GM15510 (cell line): ENCODE measurements around the gene CILP2.

Experiments
- POLR2A ChIP-seq: IDR thresholded peaks from 3 replicates; pipeline ENCODE4 v1.6.1; 2011; ENCODE audit warnings: borderline replicate concordance; ENCODE audit not compliant: insufficient read length; ENCODE audit errors: extremely low read depth

Gene CILP2

GRCh38 chr19:19554074-19555023, 16.3 kb downstream of the CILP2 start:
- TF ChIP-seq POLR2A, result no peak

GRCh38 chr19:19558055-19558454, 20.0 kb downstream of the CILP2 start:
- TF ChIP-seq POLR2A, result no peak

GRCh38 chr19:19558636-19559035, 20.6 kb downstream of the CILP2 start:
- no peak for TF ChIP-seq POLR2A

GRCh38 chr19:19559931-19560330, 21.9 kb downstream of the CILP2 start:
- TF ChIP-seq POLR2A, result no peak

GRCh38 chr19:19561946-19562664, 24.0 kb downstream of the CILP2 start:
- no peak for TF ChIP-seq POLR2A

GRCh38 chr19:19562665-19563347, 24.7 kb downstream of the CILP2 start:
- TF ChIP-seq POLR2A, result no peak

- TF ChIP-seq POLR2A, result no peak
Observed at GRCh38 chr19:19563348-19563848, 25.3 kb downstream of the CILP2 start.

GRCh38 chr19:19566306-19566705, 28.2 kb downstream of the CILP2 start:
- TF ChIP-seq POLR2A, result no peak

- TF ChIP-seq POLR2A, result no peak
Observed at GRCh38 chr19:19567391-19567790, 29.3 kb downstream of the CILP2 start.

- TF ChIP-seq POLR2A, result no peak
Observed at GRCh38 chr19:19568802-19569756, 31.0 kb downstream of the CILP2 start.

GRCh38 chr19:19570571-19570970, 32.5 kb downstream of the CILP2 start:
- TF ChIP-seq POLR2A, result no peak

- no peak for TF ChIP-seq POLR2A
Observed at GRCh38 chr19:19571071-19571786, 33.2 kb downstream of the CILP2 start.

GRCh38 chr19:19575411-19575810, 37.3 kb downstream of the CILP2 start:
- no peak for TF ChIP-seq POLR2A

GRCh38 chr19:19578252-19578651, 40.2 kb downstream of the CILP2 start:
- no peak for TF ChIP-seq POLR2A
